GM23338 (cell line): ENCODE data around the gene ALDH7A1. TPM values are rescaled to one million over a fixed set of nuclear protein-coding genes. Genes with fewer than 3 reads are reported as not detected.
A peak's percentile ranks its signal among the peaks of the same experiment; 100 is the strongest.

Experiments used
- ATAC-seq: fragments of 200-7000 bp; cut with Tn5 transposase; 3 replicates; pipeline ENCODE4 v1.9.1; 2020
- DNase-seq: peaks from one replicate; pipeline ENCODE4 v3.0.0-alpha.2; 2015; ENCODE audit warnings: low spot score
- H2AFZ ChIP-seq: fragments of 200-600 bp; sonication (generic); 2 replicates; pipeline ENCODE4 v1.8.0; 2016; ENCODE audit warnings: antibody characterized with exemption, mild to moderate bottlenecking, moderate library complexity
- H3F3A ChIP-seq: fragments of 200-600 bp; sonication (generic); replicated peaks from 2 replicates; pipeline ENCODE4 v1.8.0; 2017; ENCODE audit warnings: antibody characterized with exemption, mixed run types, low read depth
- H3K27ac ChIP-seq: fragments of 200-600 bp; sonication (generic); 2 replicates; pipeline ENCODE4 v1.6.1; 2016; ENCODE audit warnings: low read depth
- H3K27me3 ChIP-seq: fragments of 200-600 bp; sonication (generic); 2 replicates; pipeline ENCODE4 v1.8.0; 2016; ENCODE audit warnings: mild to moderate bottlenecking, mixed run types, moderate library complexity; ENCODE audit not compliant: insufficient read depth
- H3K36me3 ChIP-seq: fragments of 200-600 bp; sonication (generic); 2 replicates; pipeline ENCODE4 v1.8.0; 2016; ENCODE audit warnings: mild to moderate bottlenecking; ENCODE audit not compliant: insufficient read depth
- H3K4me1 ChIP-seq: fragments of 200-600 bp; sonication (generic); 2 replicates; pipeline ENCODE4 v1.8.0; 2016; ENCODE audit warnings: mild to moderate bottlenecking, moderate library complexity; ENCODE audit not compliant: insufficient read depth
- H3K4me2 ChIP-seq: fragments of 200-600 bp; sonication (generic); 2 replicates; pipeline ENCODE4 v1.7.1; 2017; ENCODE audit warnings: mixed run types
- H3K4me3 ChIP-seq: fragments of 200-600 bp; sonication (generic); 2 replicates; pipeline ENCODE4 v1.6.1; 2016; ENCODE audit warnings: mixed run types
- H3K79me2 ChIP-seq: fragments of 200-600 bp; sonication (generic); replicated peaks from 2 replicates; pipeline ENCODE4 v1.8.0; 2017; ENCODE audit warnings: mild to moderate bottlenecking; ENCODE audit not compliant: insufficient read depth
- H3K9me2 ChIP-seq: fragments of 200-600 bp; sonication (generic); 2 replicates; pipeline ENCODE4 v1.8.0; 2017; ENCODE audit not compliant: insufficient read depth
- H4K20me1 ChIP-seq: fragments of 200-600 bp; sonication (generic); replicated peaks from 2 replicates; pipeline ENCODE4 v1.8.0; 2017; ENCODE audit warnings: mild to moderate bottlenecking; ENCODE audit not compliant: insufficient read depth
- H3K27ac Mint-ChIP-seq: 2 replicates; pipeline ENCODE4 v1.8.0; 2020; ENCODE audit warnings: inconsistent platforms, mild to moderate bottlenecking, moderate library complexity, mixed read lengths
- H3K27me3 Mint-ChIP-seq: 3 replicates; pipeline ENCODE4 v1.8.0; 2022; ENCODE audit warnings: low read depth, mild to moderate bottlenecking, moderate library complexity, mixed read lengths, inconsistent platforms; ENCODE audit not compliant: insufficient read depth, poor library complexity
- H3K36me3 Mint-ChIP-seq: 3 replicates; pipeline ENCODE4 v1.8.0; 2021; ENCODE audit warnings: low read depth, mild to moderate bottlenecking, inconsistent platforms, moderate library complexity, mixed read lengths
- H3K4me1 Mint-ChIP-seq: 3 replicates; pipeline ENCODE4 v1.8.0; 2020; ENCODE audit warnings: mild to moderate bottlenecking, inconsistent platforms, mixed read lengths
- H3K4me3 Mint-ChIP-seq: 3 replicates; pipeline ENCODE4 v1.8.0; 2021; ENCODE audit warnings: moderate library complexity, mild to moderate bottlenecking, inconsistent platforms, mixed read lengths
- H3K9me3 Mint-ChIP-seq: 3 replicates; pipeline ENCODE4 v1.8.0; 2020; ENCODE audit warnings: moderate library complexity, mild to moderate bottlenecking, inconsistent platforms, mixed read lengths
- CREB1 ChIP-seq: fragments of 250-450 bp; sonication (Bioruptor Pico); IDR thresholded peaks from 2 replicates; pipeline ENCODE4 v1.5.0; 2020; ENCODE audit warnings: low read depth, mild to moderate bottlenecking, moderate library complexity
- EZH2 ChIP-seq: fragments of 200-600 bp; sonication (generic); IDR thresholded peaks from one replicate; pipeline ENCODE4 v1.8.0; 2017; ENCODE audit warnings: antibody characterized with exemption, mild to moderate bottlenecking, low read depth; ENCODE audit not compliant: unreplicated experiment
- EZH2phosphoT487 ChIP-seq: fragments of 200-600 bp; sonication (generic); IDR thresholded peaks from one replicate; pipeline ENCODE4 v1.8.1; 2018; ENCODE audit warnings: antibody characterized with exemption; ENCODE audit not compliant: unreplicated experiment
- REST ChIP-seq: IDR thresholded peaks from one replicate; pipeline ENCODE4 v1.6.1; 2018; ENCODE audit warnings: antibody characterized with exemption; ENCODE audit not compliant: unreplicated experiment
- STAT1 ChIP-seq: IDR thresholded peaks from one replicate; pipeline ENCODE4 v1.6.1; 2016; ENCODE audit warnings: antibody characterized with exemption; ENCODE audit not compliant: unreplicated experiment
- ZNF114 ChIP-seq: fragments of 250-450 bp; sonication (Bioruptor Pico); IDR thresholded peaks from 2 replicates; pipeline ENCODE4 v1.5.0; 2020; ENCODE audit warnings: mild to moderate bottlenecking, moderate library complexity
- ZNF462 ChIP-seq: fragments of 250-450 bp; sonication (Bioruptor Pico); IDR thresholded peaks from 2 replicates; pipeline ENCODE4 v1.5.0; 2020; ENCODE audit warnings: mild to moderate bottlenecking, moderate library complexity
- polyA plus RNA-seq: library from polyadenylated mRNA; unstranded; fragments of >200 nt; fragmentation: Nextera tagmentation; extraction: Ambion mirVana; gene quantifications from 2 replicates; pipeline ENCODE4 v1.2.1, GENCODE V29; 2016
- total RNA-seq: library from RNA; depleted of rRNA; stranded (reverse); fragments of >200 nt; shearing (Covaris generic); gene quantifications from 2 replicates; pipeline ENCODE4 v1.2.3, GENCODE V29; 2014
- TF ChIP-seq, protein P1 (sequence below): IDR thresholded peaks from 2 replicates; pipeline ENCODE4 v1.6.1; 2016; ENCODE audit warnings: antibody characterized with exemption

ALDH7A1 gene
- total and polyA plus RNA-seq, 2 experiments from 2014 or later: 122 to 198 TPM

GRCh38 chr5:126568206-126568755, 26.7 kb downstream of the ALDH7A1 start:
- Histone ChIP-seq H3K4me3 (no peak overlapping the region), H4K20me1 (peaks cover 12% of the 10 kb centered on the region), H3K79me2 (0 out of 2 replicates have a peak, but pooled peaks cover 3% of the 10 kb centered on the region), H3F3A (0 out of 2 replicates have a peak, but pooled peaks cover 4% of the 10 kb centered on the region), H3K9me2 (no peaks in the 10 kb centered on the region), H3K4me2 (0 out of 2 replicates have a peak overlapping the region, but pooled peaks have one; percentile 41), H3K4me1 (peaks cover 3% of the 10 kb centered on the region; the same call in 1 of the 2 replicates), H3K36me3 (peaks cover 62% of the 10 kb centered on the region), H3K27me3 (no peaks in the 10 kb centered on the region), H3K27ac (peak overlapping the region; percentile 60; the same call in 1 of the 2 replicates), H2AFZ (no peak overlapping the region)
- Mint-ChIP-seq H3K27me3 (no peaks in the 10 kb centered on the region), H3K9me3 (no peaks in the 10 kb centered on the region), H3K4me3 (peak overlapping the region; percentile 15; the same call in 1 of the 3 replicates), H3K36me3 (peaks cover 86% of the 10 kb centered on the region), H3K4me1 (peaks cover 28% of the 10 kb centered on the region), H3K27ac (peak overlapping the region; percentile 93)
- peak; percentile 55 for ATAC-seq
- peak; percentile 16 for DNase-seq
- TF ChIP-seq EZH2phosphoT487: no peak
- peak; percentile 41; the same call in 1 of the 2 replicates for TF ChIP-seq ZNF462 (CRISPR knock-in tag)

GRCh38 chr5:126562823-126563222, 32.2 kb downstream of the ALDH7A1 start:
- H3K36me3 ChIP-seq: peaks cover 58% of the 10 kb centered on the region
- peaks cover 13% of the 10 kb centered on the region; the same call in 1 of the 2 replicates for H4K20me1 ChIP-seq
- Mint-ChIP-seq H3K9me3 (no peaks in the 10 kb centered on the region), H3K27ac (no peak overlapping the region), H3K27me3 (peaks cover 3% of the 10 kb centered on the region), H3K4me3 (no peak overlapping the region), H3K4me1 (peaks cover 9% of the 10 kb centered on the region), H3K36me3 (peaks cover 72% of the 10 kb centered on the region)
- TF ChIP-seq, protein P1, sequence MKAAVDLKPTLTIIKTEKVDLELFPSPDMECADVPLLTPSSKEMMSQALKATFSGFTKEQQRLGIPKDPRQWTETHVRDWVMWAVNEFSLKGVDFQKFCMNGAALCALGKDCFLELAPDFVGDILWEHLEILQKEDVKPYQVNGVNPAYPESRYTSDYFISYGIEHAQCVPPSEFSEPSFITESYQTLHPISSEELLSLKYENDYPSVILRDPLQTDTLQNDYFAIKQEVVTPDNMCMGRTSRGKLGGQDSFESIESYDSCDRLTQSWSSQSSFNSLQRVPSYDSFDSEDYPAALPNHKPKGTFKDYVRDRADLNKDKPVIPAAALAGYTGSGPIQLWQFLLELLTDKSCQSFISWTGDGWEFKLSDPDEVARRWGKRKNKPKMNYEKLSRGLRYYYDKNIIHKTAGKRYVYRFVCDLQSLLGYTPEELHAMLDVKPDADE: no peak
- TF ChIP-seq CREB1 (no peak), ZNF114 (CRISPR knock-in tag) (no peak), REST (no peak), EZH2 (no peak), EZH2phosphoT487 (no peak), STAT1 (no peak)
- H3K27me3 ChIP-seq: no peaks in the 10 kb centered on the region
- H3K27ac ChIP-seq: no peak overlapping the region
- H3K9me2 ChIP-seq: no peaks in the 10 kb centered on the region
- no peak overlapping the region for H3K4me3 ChIP-seq
- H3F3A ChIP-seq: no peaks in the 10 kb centered on the region
- H3K4me1 ChIP-seq: no peaks in the 10 kb centered on the region
- H2AFZ ChIP-seq: no peak overlapping the region
- H3K79me2 ChIP-seq: no peaks in the 10 kb centered on the region
- H3K4me2 ChIP-seq: no peak overlapping the region
- DNase-seq (no peak), ATAC-seq (no peak)
